Measurements from ENCODE around the gene STRBP. TPM values are rescaled to one million over a fixed set of nuclear protein-coding genes. Genes with fewer than 3 reads are reported as not detected.

STRBP gene
- total RNA-seq: 10 to 100 TPM; 47.8 to 66.5 TPM
- polyA plus RNA-seq (ENCODE audit: insufficient read depth, low read depth, low replicate concordance): 102 TPM
- long read RNA-seq, donor 1, full-length matches to known transcripts: 1 of 6 reads
- long read RNA-seq, donor 1, partial matches to known transcripts: 0 of 6 reads
- long read RNA-seq, donor 1, other reads (novel, unspliced or antisense): 5 of 6 reads
- long read RNA-seq, donor 2: 0 reads

DNA sequence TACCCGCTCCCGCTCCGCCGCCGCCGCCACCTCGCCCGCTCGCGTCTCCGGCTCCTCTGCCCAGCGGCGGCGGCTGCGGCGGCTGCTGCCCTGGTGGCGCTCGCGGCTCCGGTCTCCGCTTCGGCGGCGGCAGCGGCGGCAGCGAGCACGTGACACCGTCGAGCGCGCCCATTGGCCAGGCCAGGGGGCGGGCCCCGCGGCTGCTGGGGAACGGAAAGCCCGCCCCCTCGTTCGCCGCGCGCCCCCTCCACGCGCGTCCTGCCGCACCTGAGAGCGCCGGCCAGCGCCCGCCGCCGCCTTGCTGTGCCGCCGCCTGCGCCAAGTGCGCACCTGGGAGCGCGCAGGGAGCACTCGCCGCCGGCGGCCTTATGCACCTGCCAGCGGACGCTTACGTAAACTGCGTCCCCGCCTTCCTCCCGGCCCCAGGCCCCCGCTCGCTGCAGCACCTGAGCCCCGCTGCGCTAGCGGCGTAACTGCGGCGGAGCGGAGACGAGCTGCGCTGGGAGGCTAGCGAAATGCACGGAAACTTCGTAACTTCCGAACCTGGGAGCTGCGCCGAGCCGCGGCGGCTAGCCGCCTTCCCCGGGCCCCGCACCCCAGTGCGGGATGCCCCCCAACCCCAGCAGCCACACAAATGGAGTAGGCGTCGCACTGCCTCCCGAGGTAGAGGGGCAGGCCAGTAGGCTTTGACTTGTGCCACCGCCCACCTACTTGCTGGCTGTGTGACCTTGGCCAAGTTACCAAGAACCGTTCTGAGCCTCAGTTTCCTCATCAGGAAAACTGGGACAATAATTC lies at the start of gene STRBP:
Gene STRBP, minus strand, starts transcription at position 122 of the 795 bp plus-strand sequence. CDS start 84,452 bp downstream, outside the sequence.
- H3K36me3 ChIP-seq (ENCODE audit: low read depth, missing control alignments): no peaks in the 10 kb centered on the region
- 0% methylated on average over 25 to 46 of the region's 97 CpGs for WGBS, 2 donors
- no peaks in the 10 kb centered on the region for H3K9me3 ChIP-seq
- TF ChIP-seq POLR2A (IDR thresholded peaks at IDR 0.05): no peak
- TF ChIP-seq, protein P1, sequence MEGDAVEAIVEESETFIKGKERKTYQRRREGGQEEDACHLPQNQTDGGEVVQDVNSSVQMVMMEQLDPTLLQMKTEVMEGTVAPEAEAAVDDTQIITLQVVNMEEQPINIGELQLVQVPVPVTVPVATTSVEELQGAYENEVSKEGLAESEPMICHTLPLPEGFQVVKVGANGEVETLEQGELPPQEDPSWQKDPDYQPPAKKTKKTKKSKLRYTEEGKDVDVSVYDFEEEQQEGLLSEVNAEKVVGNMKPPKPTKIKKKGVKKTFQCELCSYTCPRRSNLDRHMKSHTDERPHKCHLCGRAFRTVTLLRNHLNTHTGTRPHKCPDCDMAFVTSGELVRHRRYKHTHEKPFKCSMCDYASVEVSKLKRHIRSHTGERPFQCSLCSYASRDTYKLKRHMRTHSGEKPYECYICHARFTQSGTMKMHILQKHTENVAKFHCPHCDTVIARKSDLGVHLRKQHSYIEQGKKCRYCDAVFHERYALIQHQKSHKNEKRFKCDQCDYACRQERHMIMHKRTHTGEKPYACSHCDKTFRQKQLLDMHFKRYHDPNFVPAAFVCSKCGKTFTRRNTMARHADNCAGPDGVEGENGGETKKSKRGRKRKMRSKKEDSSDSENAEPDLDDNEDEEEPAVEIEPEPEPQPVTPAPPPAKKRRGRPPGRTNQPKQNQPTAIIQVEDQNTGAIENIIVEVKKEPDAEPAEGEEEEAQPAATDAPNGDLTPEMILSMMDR (IDR thresholded peaks at IDR 0.05): peak in 1 of 3 experiments; percentile 16
- no peaks in the 10 kb centered on the region for H3K27me3 ChIP-seq
- H3K27ac ChIP-seq: peak within 1 kb of the TSS in 1 of 2 donors; percentile 58
- peaks cover 5% of the 10 kb centered on the region for H3K4me1 ChIP-seq
- peak; percentile 91 for DNase-seq
- intact Hi-C loops (cut with DNase I; ENCODE audit: low total_unique reads): no loop called here
- H3K4me3 ChIP-seq: peak within 1 kb of the TSS; percentile 73 to 81

DNA sequence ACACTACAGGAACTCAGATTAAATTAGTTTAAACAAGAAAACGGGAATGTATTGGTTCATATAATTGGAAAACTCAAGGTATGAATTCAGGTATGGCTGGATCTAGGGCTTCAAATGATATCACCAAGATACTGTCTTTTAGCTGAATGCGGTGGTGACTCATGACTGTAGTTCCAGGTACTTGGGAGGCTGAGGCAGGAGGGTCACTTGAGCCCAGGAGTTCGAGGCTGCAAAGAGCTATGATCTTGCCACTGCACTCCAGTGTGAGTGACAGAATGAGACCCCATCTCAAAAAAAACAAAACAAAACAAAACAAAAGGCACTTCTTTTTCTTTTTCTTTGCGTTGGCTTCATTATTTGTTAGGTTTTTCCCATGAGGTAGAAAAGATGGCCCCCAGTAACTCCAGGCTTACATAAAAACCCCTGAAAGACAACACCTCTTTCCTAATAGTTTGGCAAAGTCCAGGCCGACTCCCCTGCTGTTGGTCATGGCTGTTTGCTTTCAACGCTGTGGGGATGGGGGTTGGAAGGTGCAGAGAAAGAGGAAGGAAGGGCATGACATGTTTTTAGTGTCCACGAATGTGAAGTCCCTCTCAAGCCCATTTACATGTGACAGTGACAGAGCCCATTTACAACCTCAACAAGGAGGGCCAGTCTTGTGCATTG lies 47.8 kb upstream of the STRBP start:
- Histone ChIP-seq H3K4me1 (peaks cover 4% of the 10 kb centered on the region), H3K36me3 (ENCODE audit: low read depth, missing control alignments) (no peaks in the 10 kb centered on the region), H3K4me3 (no peak overlapping the region), H3K27me3 (no peaks in the 10 kb centered on the region), H3K9me3 (no peaks in the 10 kb centered on the region), H3K27ac (no peak overlapping the region)
- TF ChIP-seq, protein P1 (IDR thresholded peaks at IDR 0.05): no peak
- no peak for TF ChIP-seq POLR2A (IDR thresholded peaks at IDR 0.05)
- DNase-seq: no peak
- intact Hi-C loops (cut with DNase I; ENCODE audit: low total_unique reads): no loop called here
- whole genome bisulfite sequencing, 2 donors: 76% methylated on average over 7 of the region's 7 CpGs

DNA sequence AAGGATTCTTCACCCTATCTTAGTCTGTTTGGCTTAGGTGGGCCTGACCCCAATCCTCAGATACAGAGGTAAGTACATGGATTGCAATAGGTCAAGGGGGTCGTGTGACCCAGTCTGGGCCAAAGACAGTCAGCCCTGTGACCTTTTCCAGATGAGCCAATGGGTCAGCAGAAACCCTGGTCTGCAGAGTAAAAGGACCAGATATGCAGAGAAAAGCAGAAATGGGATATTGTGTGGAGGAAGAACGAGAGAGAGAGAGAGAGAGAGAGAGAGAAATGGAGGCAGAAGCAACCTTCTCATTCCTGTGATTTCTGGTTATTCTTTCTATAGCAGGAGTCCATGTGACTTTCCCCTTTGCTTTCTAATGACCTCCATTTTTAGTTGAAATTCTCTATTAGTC lies 47.2 kb upstream of the STRBP start:
- TF ChIP-seq POLR2A (IDR thresholded peaks at IDR 0.05): no peak
- Histone ChIP-seq H3K27me3 (no peaks in the 10 kb centered on the region), H3K4me1 (peaks cover 6% of the 10 kb centered on the region), H3K4me3 (no peak overlapping the region), H3K9me3 (no peaks in the 10 kb centered on the region), H3K27ac (no peak overlapping the region), H3K36me3 (ENCODE audit: low read depth, missing control alignments) (no peaks in the 10 kb centered on the region)
- no peak for DNase-seq
- intact Hi-C loops (cut with DNase I; ENCODE audit: low total_unique reads): no loop called here
- 92 to 95% methylated on average over 2 of the region's 2 CpGs for WGBS, 2 donors

DNA sequence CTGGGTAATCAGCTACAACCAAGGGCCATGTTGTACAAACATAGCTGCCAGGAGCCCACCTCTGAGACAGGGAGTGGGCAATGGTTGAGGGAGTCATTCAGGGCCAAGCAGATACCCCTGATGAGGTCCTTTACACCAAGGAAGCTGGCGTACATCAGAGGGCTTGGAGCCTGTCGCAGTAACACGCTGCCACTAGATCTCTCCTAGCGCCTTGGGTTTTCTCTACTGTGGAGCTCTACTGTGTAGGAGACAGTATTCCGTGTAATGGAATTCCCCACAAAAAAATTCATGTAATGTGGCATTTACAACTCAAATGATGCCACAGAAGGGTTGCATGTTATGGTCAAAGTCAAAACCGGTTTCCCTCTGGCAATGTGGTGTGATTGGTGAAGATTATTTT lies 46.2 kb upstream of the STRBP start:
- Histone ChIP-seq H3K4me3 (no peak overlapping the region), H3K27me3 (no peaks in the 10 kb centered on the region), H3K27ac (no peak overlapping the region), H3K4me1 (peaks cover 6% of the 10 kb centered on the region), H3K9me3 (no peaks in the 10 kb centered on the region), H3K36me3 (ENCODE audit: low read depth, missing control alignments) (no peaks in the 10 kb centered on the region)
- intact Hi-C loops (cut with DNase I; ENCODE audit: low total_unique reads): no loop called here
- WGBS, 2 donors: 95 to 97% methylated on average over 5 to 6 of the region's 6 CpGs
- TF ChIP-seq, protein P1 (IDR thresholded peaks at IDR 0.05): no peak
- TF ChIP-seq POLR2A (IDR thresholded peaks at IDR 0.05): no peak
- DNase-seq: no peak

DNA sequence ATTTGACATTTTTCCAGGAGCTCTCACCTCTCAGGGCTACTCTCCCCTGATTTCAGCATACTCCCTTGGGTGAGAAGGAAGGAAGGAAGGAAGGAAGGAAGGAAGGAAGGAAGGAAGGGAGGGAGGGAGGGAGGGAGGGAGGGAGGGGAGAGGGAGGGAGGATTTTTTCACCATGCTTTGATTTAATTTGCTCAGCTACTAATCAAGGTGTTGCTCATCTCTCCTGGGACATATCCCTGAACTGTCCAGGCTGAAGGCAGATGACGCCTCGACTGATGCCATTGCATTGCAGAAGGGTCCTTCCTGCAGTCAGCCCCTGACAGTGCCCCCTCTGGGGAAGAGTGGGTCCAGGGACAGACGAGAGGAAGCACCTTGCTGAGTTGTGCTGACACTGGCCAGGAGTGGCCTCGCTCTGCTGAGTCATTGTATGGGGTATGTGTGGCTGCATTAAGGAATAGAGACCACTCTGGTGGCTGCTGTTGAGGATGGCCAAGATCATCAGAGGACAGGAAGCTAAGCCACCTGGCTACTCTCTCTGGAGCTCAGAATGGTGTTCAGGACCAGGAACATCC lies 44.0 kb upstream of the STRBP start:
- no peak overlapping the region for H3K4me3 ChIP-seq
- TF ChIP-seq, protein P1 (IDR thresholded peaks at IDR 0.05): no peak
- TF ChIP-seq POLR2A (IDR thresholded peaks at IDR 0.05): no peak
- H3K36me3 ChIP-seq (ENCODE audit: low read depth, missing control alignments): no peaks in the 10 kb centered on the region
- no peaks in the 10 kb centered on the region for H3K9me3 ChIP-seq
- no peak for DNase-seq
- no peak overlapping the region for H3K27ac ChIP-seq
- 93 to 96% methylated on average over 4 of the region's 4 CpGs for WGBS, 2 donors
- intact Hi-C loops (cut with DNase I; ENCODE audit: low total_unique reads): no loop called here
- H3K4me1 ChIP-seq: peaks cover 10% of the 10 kb centered on the region
- H3K27me3 ChIP-seq: no peaks in the 10 kb centered on the region

All from testis (tissue), 5 donors.